ENCODE data around the gene CPHXL. TPM values are rescaled to one million over a fixed set of nuclear protein-coding genes. Genes with fewer than 3 reads are reported as not detected.

The CPHXL gene
- total RNA-seq, 1 experiment from 2014 or later, result not detected

- H3K79me1 ChIP-seq (ENCODE audit: insufficient read depth, low read depth, low read length, poor library complexity, severe bottlenecking), result no peaks in the 10 kb centered on the region
- H3K14ac ChIP-seq (ENCODE audit: insufficient read depth, low read length), result no peak overlapping the region
- no peaks in the 10 kb centered on the region for H3K4me1 ChIP-seq (ENCODE audit: insufficient read depth, low read length)
- H2BK20ac ChIP-seq (ENCODE audit: low read depth, low read length, poor library complexity, severe bottlenecking), result no peak overlapping the region
- Mint-ChIP-seq H3K36me3 (ENCODE audit: insufficient read depth in 1 of 3, low read depth in 3 of 3) (no peaks in the 10 kb centered on the region), H3K4me3 (no peak overlapping the region), H3K27ac (no peak overlapping the region), H3K4me1 (peaks cover 16 to 22% of the 10 kb centered on the region in 2 experiments), H3K9me3 (peaks cover under 1% of the 10 kb centered on the region in 2 experiments; a peak in 4 of 5 replicates), H3K27me3 (ENCODE audit: low read depth) (peaks cover 1% of the 10 kb centered on the region; the same call in 1 of the 2 replicates)
- H4K91ac ChIP-seq (ENCODE audit: insufficient read length, low read depth, low read length), result no peak overlapping the region
- H3K4me2 ChIP-seq (ENCODE audit: insufficient read depth, insufficient read length, low read length), result no peak overlapping the region
- no peak overlapping the region for H2BK5ac ChIP-seq (ENCODE audit: insufficient read length, low read length)
- H4K8ac ChIP-seq (replicated peaks; ENCODE audit: insufficient read length, low read depth, low read length), result no peak overlapping the region
- no peaks in the 10 kb centered on the region for H3K27me3 ChIP-seq (ENCODE audit: insufficient read depth, low read length)
- H3K9me3 ChIP-seq (ENCODE audit: control insufficient read depth, low read depth, low read length), result no peaks in the 10 kb centered on the region
- H4K5ac ChIP-seq (ENCODE audit: insufficient read length, low read depth, low read length), result no peak overlapping the region
- no peak overlapping the region for H3K56ac ChIP-seq (ENCODE audit: insufficient read length, low read depth, low read length)
- no peaks in the 10 kb centered on the region for H3K23me2 ChIP-seq (ENCODE audit: insufficient read length, low read depth, low read length, poor library complexity, severe bottlenecking)
- no peak overlapping the region for H3K27ac ChIP-seq (ENCODE audit: insufficient read length, low read depth, low read length)
- H3T11ph ChIP-seq (ENCODE audit: low read length), result no peak overlapping the region
- no peak overlapping the region for H2BK12ac ChIP-seq (ENCODE audit: insufficient read length, low read depth, low read length)
- no peak overlapping the region for H2BK15ac ChIP-seq (ENCODE audit: low read depth, low read length)
- no peak for DNase-seq
- no peak overlapping the region for H3K9ac ChIP-seq (ENCODE audit: extremely low read depth, insufficient read length, low read length)
- TF ChIP-seq CTCF (conservative IDR thresholded peaks at IDR 0.05), result no peak
- H3K79me2 ChIP-seq (ENCODE audit: insufficient read depth, low read length), result no peaks in the 10 kb centered on the region
- no peaks in the 10 kb centered on the region for H4K20me1 ChIP-seq (ENCODE audit: control insufficient read depth, insufficient read depth, insufficient read length)
- no peak overlapping the region for H2BK120ac ChIP-seq (ENCODE audit: low read depth, low read length, poor library complexity, severe bottlenecking)
- WGBS (ENCODE audit: extremely low coverage, insufficient read length, low lambda C conversion rate), result no CpG with 5 or more reads among the region's 4 CpGs
- H3K23ac ChIP-seq (ENCODE audit: insufficient read length, low read depth, low read length), result no peak overlapping the region
- no peak overlapping the region for H3K18ac ChIP-seq (ENCODE audit: insufficient read length, low read depth, low read length)
- H3K4ac ChIP-seq (ENCODE audit: low read depth, low read length), result no peak overlapping the region
- no peak overlapping the region for H2AK5ac ChIP-seq (ENCODE audit: insufficient read length, low read length)
- H2AFZ ChIP-seq (ENCODE audit: low read length), result no peak overlapping the region
These were observed 23.0 kb downstream of the CPHXL start for GRCh38 chr16:75703306-75703705.

All from H9 (cell line).